Body of pancreas (tissue), 4 donors: ENCODE measurements around the gene HACD3. TPM values are rescaled to one million over a fixed set of nuclear protein-coding genes. Genes with fewer than 3 reads are reported as not detected.
A peak's percentile ranks its signal among the peaks of the same experiment; 100 is the strongest.

Experiments used
- ATAC-seq: fragments of 150-250 bp; one replicate; pipeline ENCODE4 v1.9.1; 2016
- DNase-seq, 4 donors: peaks; one replicate each; pipeline ENCODE4 v3.0.0-alpha.2; 2019
- H3K27ac ChIP-seq, 4 donors: fragments of 200-600 bp; sonication (generic); 1 replicate in 3 of 4; 2 replicates in 1 of 4; pipeline versions ENCODE4 v1.5.1 to v1.6.1; 2016 to 2019; ENCODE audit warnings: mild to moderate bottlenecking in 1 of 4, mixed read lengths in 1 of 4, moderate library complexity in 1 of 4
- H3K27me3 ChIP-seq, 2 donors: fragments of 200-600 bp; sonication (generic); one replicate each; pipeline ENCODE4 v1.6.0; 2016; ENCODE audit warnings: mild to moderate bottlenecking in 1 of 2
- H3K36me3 ChIP-seq, 2 donors: fragments of 200-600 bp; sonication (generic); replicated peaks in 1 of 2; 2 replicates each; pipeline ENCODE4 v1.5.1; 2016; ENCODE audit warnings: low read depth in 2 of 2; ENCODE audit not compliant: insufficient read depth in 1 of 2
- H3K4me1 ChIP-seq: fragments of 200-600 bp; sonication (generic); one replicate; pipeline ENCODE4 v1.6.0; 2016
- H3K4me3 ChIP-seq, 2 donors: fragments of 200-600 bp; sonication (generic); 1 replicate in 1 of 2; 2 replicates in 1 of 2; pipeline ENCODE4 v1.5.1; 2016 to 2019
- H3K9me3 ChIP-seq, 3 donors: fragments of 200-600 bp; sonication (generic); 1 replicate in 2 of 3; 2 replicates in 1 of 3; pipeline ENCODE4 v1.5.1; 2016
- POLR2A ChIP-seq, 3 donors: fragments of 450-650 bp; IDR thresholded peaks; one replicate each; pipeline ENCODE4 v1.6.1; 2016; ENCODE audit warnings: antibody characterized with exemption in 3 of 3, mild to moderate bottlenecking in 2 of 3
- WGBS, 2 donors: methylation state at CpG; one replicate each; pipeline ENCODE4 v1.1.5; 2017; 5-methylcytosine and 5-hydroxymethylcytosine counted together
- intact Hi-C: fragments of 100-400 bp; cut with DNase I; formaldehyde crosslinking; loops from one replicate; pipeline ENCODE4 v1.15.1; 2023
- total RNA-seq, 2 donors: library from RNA; depleted of rRNA; stranded (reverse); fragments of >200 nt; gene quantifications; one replicate each; pipeline ENCODE4 v1.1.0, GENCODE V29; 2016
- TF ChIP-seq, protein P1 (sequence below), 7 experiments: fragments of 450-650 bp in 4 of 7; fragments of 200-600 bp in 3 of 7; sonication (generic) in 3 of 7; IDR thresholded peaks; one replicate each; pipeline ENCODE4 v1.5.1; 2016 to 2019; ENCODE audit warnings: antibody characterized with exemption in 7 of 7

Gene HACD3
- total RNA-seq, 2 donors from 2014 or later = 10.9 to 35.8 TPM

DNA sequence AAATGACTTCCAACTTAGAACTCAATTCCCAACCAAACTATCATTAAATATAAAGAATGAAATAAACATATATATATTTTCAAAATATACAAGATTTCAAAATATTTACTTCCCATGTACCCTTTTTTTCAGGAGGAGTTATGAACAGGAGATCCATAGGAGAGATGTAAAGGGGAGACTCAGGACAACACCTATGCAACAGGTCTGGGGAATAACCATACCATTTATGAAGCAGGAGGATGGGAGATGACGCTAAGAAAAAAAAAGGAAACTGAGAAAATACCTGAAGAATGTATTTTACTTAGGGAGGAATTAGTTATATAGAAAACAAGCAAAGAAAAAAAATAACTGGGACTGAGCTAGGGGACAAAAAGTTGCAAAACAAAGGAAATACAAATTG lies 56.8 kb downstream of the HACD3 start:
- no peak for ATAC-seq
- Histone ChIP-seq H3K4me3 (no peak overlapping the region), H3K9me3 (no peaks in the 10 kb centered on the region), H3K4me1 (no peaks in the 10 kb centered on the region), H3K27ac (no peak overlapping the region), H3K27me3 (no peaks in the 10 kb centered on the region), H3K36me3 (peaks cover 0 to 28% of the 10 kb centered on the region in 2 donors)
- DNase-seq = no peak
- TF ChIP-seq POLR2A (IDR thresholded peaks at IDR 0.05) = no peak
- TF ChIP-seq, protein P1, sequence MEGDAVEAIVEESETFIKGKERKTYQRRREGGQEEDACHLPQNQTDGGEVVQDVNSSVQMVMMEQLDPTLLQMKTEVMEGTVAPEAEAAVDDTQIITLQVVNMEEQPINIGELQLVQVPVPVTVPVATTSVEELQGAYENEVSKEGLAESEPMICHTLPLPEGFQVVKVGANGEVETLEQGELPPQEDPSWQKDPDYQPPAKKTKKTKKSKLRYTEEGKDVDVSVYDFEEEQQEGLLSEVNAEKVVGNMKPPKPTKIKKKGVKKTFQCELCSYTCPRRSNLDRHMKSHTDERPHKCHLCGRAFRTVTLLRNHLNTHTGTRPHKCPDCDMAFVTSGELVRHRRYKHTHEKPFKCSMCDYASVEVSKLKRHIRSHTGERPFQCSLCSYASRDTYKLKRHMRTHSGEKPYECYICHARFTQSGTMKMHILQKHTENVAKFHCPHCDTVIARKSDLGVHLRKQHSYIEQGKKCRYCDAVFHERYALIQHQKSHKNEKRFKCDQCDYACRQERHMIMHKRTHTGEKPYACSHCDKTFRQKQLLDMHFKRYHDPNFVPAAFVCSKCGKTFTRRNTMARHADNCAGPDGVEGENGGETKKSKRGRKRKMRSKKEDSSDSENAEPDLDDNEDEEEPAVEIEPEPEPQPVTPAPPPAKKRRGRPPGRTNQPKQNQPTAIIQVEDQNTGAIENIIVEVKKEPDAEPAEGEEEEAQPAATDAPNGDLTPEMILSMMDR (IDR thresholded peaks at IDR 0.05) = no peak
- intact Hi-C loops = no loop called here
- 88 to 94% methylated on average over 1 of the region's 1 CpG for WGBS, 2 donors

DNA sequence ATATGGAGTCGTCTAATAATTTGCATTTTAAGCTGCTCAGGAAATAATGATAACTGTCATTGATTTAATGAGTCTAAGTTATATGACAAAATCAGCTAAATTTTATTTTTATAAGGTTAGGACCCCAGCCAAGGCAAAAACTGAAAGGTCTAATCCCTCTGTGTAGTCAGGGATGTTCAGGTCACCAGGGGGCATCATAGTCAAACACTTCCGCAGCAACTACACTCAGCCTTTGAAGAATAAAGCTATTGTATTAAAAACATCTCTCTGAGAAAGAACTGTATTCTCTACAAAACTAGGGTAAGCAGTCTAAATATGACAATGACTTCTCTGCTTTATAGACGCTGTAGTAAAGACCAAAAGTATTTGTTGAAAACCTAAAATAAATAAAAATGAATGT lies 65.7 kb downstream of the HACD3 start:
- no peaks in the 10 kb centered on the region for H3K4me1 ChIP-seq
- intact Hi-C loops = no loop called here
- no peak for TF ChIP-seq POLR2A (IDR thresholded peaks at IDR 0.05)
- TF ChIP-seq, protein P1 (IDR thresholded peaks at IDR 0.05) = peak in 3 of 7 experiments; percentile 6 to 10 (median 7)
- no peak overlapping the region for H3K4me3 ChIP-seq
- DNase-seq (no peak), ATAC-seq (no peak)
- WGBS, 2 donors = 70 to 78% methylated on average over 3 of the region's 3 CpGs
- no peaks in the 10 kb centered on the region for H3K27me3 ChIP-seq
- no peak overlapping the region for H3K27ac ChIP-seq
- no peaks in the 10 kb centered on the region for H3K9me3 ChIP-seq
- peaks cover 7 to 33% of the 10 kb centered on the region in 2 donors for H3K36me3 ChIP-seq

DNA sequence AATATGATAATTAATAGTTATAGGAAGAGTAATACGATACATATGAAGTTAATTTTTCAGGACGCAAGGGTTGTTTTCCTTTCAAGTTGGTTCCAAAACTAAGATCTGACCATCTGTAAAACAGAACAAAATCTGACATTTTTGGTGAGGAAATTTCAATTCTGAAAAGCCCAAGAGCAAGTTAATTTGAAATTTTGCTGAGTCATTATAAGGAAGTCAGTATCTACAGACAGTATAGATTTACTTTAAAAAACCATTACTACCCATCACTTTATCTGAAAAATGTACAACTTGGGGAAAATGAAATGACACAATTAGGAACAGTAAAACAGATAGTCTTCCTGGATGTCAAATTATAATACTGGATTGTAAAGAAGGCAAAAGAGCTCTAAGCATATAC lies 68.2 kb downstream of the HACD3 start:
- ATAC-seq = no peak
- Histone ChIP-seq H3K36me3 (peaks cover under 1 to 21% of the 10 kb centered on the region in 2 donors), H3K4me1 (no peaks in the 10 kb centered on the region), H3K27ac (no peak overlapping the region), H3K27me3 (no peaks in the 10 kb centered on the region), H3K9me3 (no peaks in the 10 kb centered on the region), H3K4me3 (no peak overlapping the region)
- WGBS, 2 donors = 94 to 96% methylated on average over 2 of the region's 2 CpGs
- no peak for DNase-seq
- intact Hi-C loops = no loop called here
- no peak for TF ChIP-seq POLR2A (IDR thresholded peaks at IDR 0.05)
- TF ChIP-seq, protein P1 (IDR thresholded peaks at IDR 0.05) = no peak

DNA sequence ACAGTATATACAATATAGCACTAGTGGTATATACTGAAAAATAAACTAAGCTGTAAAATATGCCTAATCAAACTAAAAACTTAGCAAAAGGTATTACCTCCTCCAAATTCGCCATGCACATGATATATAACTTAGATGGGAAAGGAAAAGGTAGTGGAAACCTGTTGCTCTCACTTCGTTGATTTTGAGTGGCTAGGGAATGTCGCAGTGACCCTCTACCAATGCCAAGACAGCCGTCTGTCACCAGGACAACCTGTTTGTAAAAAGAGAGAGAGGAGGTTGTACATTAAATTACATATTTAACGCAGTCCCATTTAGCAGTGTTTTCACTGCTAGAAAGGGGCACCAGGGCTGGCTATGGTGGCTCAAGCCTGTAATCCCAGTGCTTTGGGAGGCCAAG lies 69.4 kb downstream of the HACD3 start:
- Histone ChIP-seq H3K27ac (no peak overlapping the region), H3K4me3 (no peak overlapping the region), H3K36me3 (peaks cover 0 to 15% of the 10 kb centered on the region in 2 donors), H3K9me3 (no peaks in the 10 kb centered on the region), H3K27me3 (no peaks in the 10 kb centered on the region), H3K4me1 (no peaks in the 10 kb centered on the region)
- ATAC-seq (no peak), DNase-seq (no peak)
- intact Hi-C loops = no loop called here
- TF ChIP-seq, protein P1 (IDR thresholded peaks at IDR 0.05) = no peak
- no peak for TF ChIP-seq POLR2A (IDR thresholded peaks at IDR 0.05)
- WGBS, 2 donors = 92% methylated on average over 5 of the region's 5 CpGs

DNA sequence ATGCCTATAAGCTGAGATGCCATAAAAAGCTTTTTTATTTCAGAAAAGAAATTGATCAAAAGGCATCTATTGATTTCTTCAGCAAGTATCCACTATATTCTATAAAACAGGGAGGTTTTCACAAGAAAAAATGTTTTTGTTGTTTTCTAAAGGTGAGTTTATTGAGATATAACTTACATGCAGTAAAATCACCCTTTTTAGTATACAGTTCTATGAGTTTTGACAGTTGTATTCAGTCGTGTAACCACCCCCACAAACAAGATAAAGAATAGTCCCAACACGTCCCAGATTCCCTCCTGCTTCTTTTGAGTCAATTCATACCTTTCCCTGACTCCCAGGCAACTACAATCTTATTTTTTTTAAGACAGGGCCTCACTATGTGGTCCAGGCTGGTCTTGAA lies 72.9 kb downstream of the HACD3 start:
- H3K9me3 ChIP-seq = no peaks in the 10 kb centered on the region
- H3K27me3 ChIP-seq = no peaks in the 10 kb centered on the region
- no peaks in the 10 kb centered on the region for H3K4me1 ChIP-seq
- no peak overlapping the region for H3K4me3 ChIP-seq
- intact Hi-C loops = no loop called here
- H3K36me3 ChIP-seq = peaks cover 0 to 3% of the 10 kb centered on the region in 2 donors
- DNase-seq (no peak), ATAC-seq (no peak)
- H3K27ac ChIP-seq = no peak overlapping the region
- WGBS, 2 donors = 71 to 79% methylated on average over 2 of the region's 2 CpGs
- TF ChIP-seq, protein P1 (IDR thresholded peaks at IDR 0.05) = no peak
- no peak for TF ChIP-seq POLR2A (IDR thresholded peaks at IDR 0.05)
